Smooth muscle cell (in vitro differentiated cells): ENCODE measurements around the gene MSS51. TPM values are rescaled to one million over a fixed set of nuclear protein-coding genes. Genes with fewer than 3 reads are reported as not detected.

ENCODE experiments used
- DNase-seq: peaks from one replicate; lab custom pipeline; 2025; ENCODE audit not compliant: unreplicated experiment; lab: John Stamatoyannopoulos, UW
- H2AFZ ChIP-seq: fragments of 200-600 bp; sonication (generic); 2 replicates; pipeline ENCODE4 v1.6.0; 2016; ENCODE audit warnings: antibody characterized with exemption, low read depth, mild to moderate bottlenecking
- H3F3A ChIP-seq: fragments of 200-600 bp; sonication (generic); 2 replicates; pipeline ENCODE4 v1.6.0; 2017; ENCODE audit warnings: antibody characterized with exemption, low read depth
- H3K27ac ChIP-seq: fragments of 200-600 bp; sonication (generic); 2 replicates; pipeline ENCODE4 v1.5.1; 2016; ENCODE audit warnings: low read depth, mild to moderate bottlenecking
- H3K27me3 ChIP-seq: fragments of 200-600 bp; sonication (generic); 2 replicates; pipeline ENCODE4 v1.6.1; 2016; ENCODE audit warnings: low read depth, mild to moderate bottlenecking
- H3K36me3 ChIP-seq: fragments of 200-600 bp; sonication (generic); 2 replicates; pipeline ENCODE4 v1.5.1; 2016; ENCODE audit warnings: low read depth
- H3K4me1 ChIP-seq: fragments of 200-600 bp; sonication (generic); 2 replicates; pipeline ENCODE4 v1.5.1; 2016; ENCODE audit warnings: low read depth
- H3K4me2 ChIP-seq: fragments of 200-600 bp; sonication (generic); 2 replicates; pipeline ENCODE4 v1.6.0; 2016; ENCODE audit warnings: mild to moderate bottlenecking
- H3K4me3 ChIP-seq: fragments of 200-600 bp; sonication (generic); 2 replicates; pipeline ENCODE4 v1.5.1; 2016; ENCODE audit warnings: mild to moderate bottlenecking
- H3K79me2 ChIP-seq: fragments of 200-600 bp; sonication (generic); 2 replicates; pipeline ENCODE4 v1.6.0; 2016; ENCODE audit warnings: low read depth, mild to moderate bottlenecking
- H3K9ac ChIP-seq: fragments of 200-600 bp; sonication (generic); 2 replicates; pipeline ENCODE4 v1.6.0; 2016; ENCODE audit warnings: low read depth
- H3K9me3 ChIP-seq: fragments of 200-600 bp; sonication (generic); replicated peaks from 2 replicates; pipeline ENCODE4 v1.5.1; 2016; ENCODE audit warnings: low read depth
- H4K20me1 ChIP-seq: fragments of 200-600 bp; sonication (generic); 2 replicates; pipeline ENCODE4 v1.6.0; 2016; ENCODE audit warnings: low read depth
- CTCF ChIP-seq: fragments of 200-600 bp; sonication (generic); IDR thresholded peaks from 2 replicates; pipeline ENCODE4 v1.5.1; 2017; ENCODE audit warnings: borderline replicate concordance, mild to moderate bottlenecking, antibody characterized with exemption; ENCODE audit not compliant: insufficient read depth, poor library complexity, severe bottlenecking
- WGBS: methylation state at CpG from one replicate; pipeline ENCODE4 v1.1.7; 2016; ENCODE audit warnings: low lambda C conversion rate; 5-methylcytosine and 5-hydroxymethylcytosine counted together
- polyA plus RNA-seq: library from polyadenylated mRNA; unstranded; fragments of >200 nt; fragmentation: Nextera tagmentation; extraction: Ambion mirVana; gene quantifications from 2 replicates; pipeline ENCODE4 v1.2.1, GENCODE V29; 2016
- total RNA-seq: library from RNA; depleted of rRNA; stranded (reverse); fragments of >200 nt; gene quantifications from 2 replicates; pipeline ENCODE4 v1.2.3, GENCODE V29; 2014

The MSS51 gene
- total and polyA plus RNA-seq, 2 experiments from 2014 or later, result 0.66 to 2.4 TPM

DNA sequence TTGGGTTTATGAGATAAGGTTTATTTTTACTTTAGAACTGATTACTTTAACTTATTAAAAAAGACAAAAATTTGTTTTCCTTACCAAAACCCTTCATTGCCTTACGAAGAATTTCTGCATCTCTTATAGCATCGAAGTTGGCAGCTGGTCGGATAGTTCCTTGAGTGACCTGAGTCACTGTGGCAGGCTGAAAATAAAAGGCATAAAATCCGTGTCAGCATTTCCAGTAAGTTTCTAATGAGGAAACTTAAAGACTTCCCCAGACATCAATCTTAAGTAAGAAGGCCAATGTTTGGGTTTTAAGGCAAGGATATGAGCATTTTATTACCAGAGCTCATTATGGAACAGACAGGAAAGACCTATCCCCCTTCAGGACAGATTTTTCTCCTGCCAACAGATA, 45.1 kb downstream of the MSS51 start:
- Histone ChIP-seq H3K4me2 (no peak overlapping the region), H3K36me3 (peaks cover 19% of the 10 kb centered on the region), H3K27me3 (no peaks in the 10 kb centered on the region), H3K79me2 (no peaks in the 10 kb centered on the region), H2AFZ (no peak overlapping the region), H3K27ac (no peak overlapping the region), H3K9me3 (no peaks in the 10 kb centered on the region), H3K4me1 (no peaks in the 10 kb centered on the region), H4K20me1 (peaks cover 15% of the 10 kb centered on the region), H3K4me3 (no peak overlapping the region), H3K9ac (no peak overlapping the region), H3F3A (no peaks in the 10 kb centered on the region)
- no peak for TF ChIP-seq CTCF
- WGBS, result 96% methylated on average over 4 of the region's 4 CpGs
- DNase-seq, result no peak

DNA sequence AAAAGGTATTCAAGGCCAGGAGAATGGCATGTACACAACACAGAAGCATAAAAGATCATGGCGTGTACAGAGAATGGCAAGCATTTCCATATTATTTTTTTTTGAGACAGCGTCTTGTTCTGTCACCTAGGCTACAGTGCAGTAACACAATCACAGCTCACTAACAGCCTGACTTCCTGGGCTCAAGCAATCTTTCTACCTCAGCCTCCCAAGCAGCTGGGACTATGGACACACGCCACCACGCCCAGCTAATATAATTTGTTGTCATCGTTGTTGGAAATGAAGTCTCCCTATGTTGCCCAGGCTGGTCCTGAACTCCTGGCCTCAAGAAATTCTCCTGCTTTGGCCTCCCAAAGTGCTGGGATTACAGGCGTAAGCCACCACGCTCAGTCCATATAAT, 46.8 kb downstream of the MSS51 start:
- no peak for DNase-seq
- peaks cover 33% of the 10 kb centered on the region for H3K36me3 ChIP-seq
- no peaks in the 10 kb centered on the region for H3K79me2 ChIP-seq
- TF ChIP-seq CTCF, result no peak
- no peaks in the 10 kb centered on the region for H3K4me1 ChIP-seq
- no peak overlapping the region for H2AFZ ChIP-seq
- WGBS, result 98% methylated on average over 7 of the region's 7 CpGs
- H3K27me3 ChIP-seq, result no peaks in the 10 kb centered on the region
- no peak overlapping the region for H3K4me3 ChIP-seq
- H3K9ac ChIP-seq, result no peak overlapping the region
- H3F3A ChIP-seq, result no peaks in the 10 kb centered on the region
- no peak overlapping the region for H3K27ac ChIP-seq
- H3K9me3 ChIP-seq, result no peaks in the 10 kb centered on the region
- H4K20me1 ChIP-seq, result peaks cover 13% of the 10 kb centered on the region
- no peak overlapping the region for H3K4me2 ChIP-seq

DNA sequence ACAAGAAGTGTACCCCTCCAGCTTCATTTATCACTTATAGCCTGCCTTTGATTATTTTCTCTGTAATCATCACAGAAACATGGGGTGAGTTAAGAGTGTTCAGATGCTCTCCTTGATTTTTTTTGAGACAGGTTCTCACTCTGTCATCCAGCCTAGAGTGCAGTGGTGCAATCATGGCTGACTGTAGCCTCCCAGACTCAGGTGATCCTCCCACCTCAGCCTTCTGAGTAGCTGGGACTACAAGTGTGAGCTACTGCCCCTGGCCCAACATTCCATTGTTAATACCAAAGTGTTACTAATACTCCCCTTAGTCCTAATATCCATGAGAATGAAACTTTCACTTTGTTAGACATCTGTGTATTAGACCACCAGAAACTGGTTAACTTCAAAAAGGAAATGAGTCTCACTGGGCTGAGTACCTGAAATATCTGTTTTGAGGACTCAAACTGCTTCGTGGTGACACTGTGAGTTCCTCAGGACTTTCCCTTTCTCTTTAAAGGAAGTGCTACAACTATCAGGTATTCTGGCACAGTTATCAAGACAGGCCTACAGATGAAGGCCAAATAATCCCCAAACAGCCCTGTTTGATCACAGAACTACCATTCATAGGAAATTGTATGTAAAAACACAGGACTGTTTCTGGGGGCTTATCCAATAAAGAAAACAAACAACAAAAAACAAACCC, 54.2 kb downstream of the MSS51 start:
- no peak overlapping the region for H2AFZ ChIP-seq
- TF ChIP-seq CTCF, result no peak
- DNase-seq, result no peak

DNA sequence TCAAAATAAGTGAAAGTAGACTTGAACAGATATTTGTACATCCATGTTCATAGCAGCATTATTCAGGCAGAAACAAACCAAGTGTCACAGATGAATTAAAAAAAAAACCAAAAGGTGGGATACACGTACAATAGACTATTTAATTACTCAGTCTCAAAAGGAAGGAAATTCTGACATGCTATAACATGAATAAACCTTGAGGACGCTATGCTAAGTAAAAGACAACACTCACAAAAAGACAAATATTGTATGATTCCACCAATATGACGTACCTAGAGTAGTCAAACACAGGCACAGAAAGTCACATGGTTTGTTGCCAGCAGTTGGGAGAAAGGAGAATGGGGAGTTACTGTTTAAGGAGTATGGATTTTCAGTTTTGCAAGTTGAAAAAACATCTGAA, 56.7 kb downstream of the MSS51 start:
- H3K9ac ChIP-seq, result no peak overlapping the region
- no peaks in the 10 kb centered on the region for H3F3A ChIP-seq
- no peak overlapping the region for H2AFZ ChIP-seq
- peaks cover 4% of the 10 kb centered on the region for H3K36me3 ChIP-seq
- DNase-seq, result no peak
- no peak overlapping the region for H3K4me3 ChIP-seq
- H3K9me3 ChIP-seq, result no peaks in the 10 kb centered on the region
- WGBS, result 92% methylated on average over 3 of the region's 3 CpGs
- no peak overlapping the region for H3K4me2 ChIP-seq
- H3K27me3 ChIP-seq, result no peaks in the 10 kb centered on the region
- H3K27ac ChIP-seq, result no peak overlapping the region
- no peaks in the 10 kb centered on the region for H3K4me1 ChIP-seq
- TF ChIP-seq CTCF, result no peak
- H4K20me1 ChIP-seq, result no peaks in the 10 kb centered on the region
- H3K79me2 ChIP-seq, result no peaks in the 10 kb centered on the region

More for the DNA sequence above, 54.2 kb downstream of the MSS51 start:
- H3K36me3 ChIP-seq, result peaks cover 24% of the 10 kb centered on the region
- no peaks in the 10 kb centered on the region for H3K79me2 ChIP-seq
- H3K27ac ChIP-seq, result no peak overlapping the region
- WGBS, result 95% methylated on average over 1 of the region's 1 CpG
- H3K4me2 ChIP-seq, result no peak overlapping the region
- H3K9ac ChIP-seq, result no peak overlapping the region
- no peaks in the 10 kb centered on the region for H3K9me3 ChIP-seq
- no peaks in the 10 kb centered on the region for H3F3A ChIP-seq
- H3K4me1 ChIP-seq, result no peaks in the 10 kb centered on the region
- no peaks in the 10 kb centered on the region for H4K20me1 ChIP-seq
- no peak overlapping the region for H3K4me3 ChIP-seq
- H3K27me3 ChIP-seq, result no peaks in the 10 kb centered on the region
